ENCODE results near the gene TBC1D16. TPM values are rescaled to one million over a fixed set of nuclear protein-coding genes. Genes with fewer than 3 reads are reported as not detected.

TBC1D16 gene
- total RNA-seq, 1 experiment from 2014 or later: 1,023 TPM

DNA sequence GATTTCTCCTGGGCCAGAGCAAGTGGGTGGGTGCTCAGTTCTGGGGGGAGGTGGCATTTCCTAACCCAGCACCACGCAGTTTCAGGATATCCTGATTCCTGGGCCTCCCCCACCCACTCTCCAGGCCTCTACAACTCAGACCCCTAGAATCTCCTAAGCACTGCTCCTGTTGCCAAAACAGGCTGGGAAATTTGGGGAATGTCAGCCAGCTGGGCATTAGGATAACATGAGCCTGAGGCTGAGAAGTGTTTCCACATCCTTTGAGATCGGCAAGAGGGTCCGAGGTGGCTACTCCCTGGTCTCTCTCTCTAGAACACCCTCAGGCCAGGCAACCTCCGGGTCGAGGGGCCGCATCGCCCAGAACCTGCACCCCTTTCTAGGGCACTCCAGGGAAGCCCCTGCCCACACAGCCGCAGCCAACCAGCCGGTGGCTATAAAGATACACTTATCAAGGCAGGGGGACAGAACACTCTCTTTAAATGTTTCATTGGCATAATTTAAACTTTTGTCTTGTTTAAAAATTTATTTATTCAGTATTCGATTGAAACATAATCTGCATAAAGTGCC, 23.6 kb downstream of the TBC1D16 start:
- in situ Hi-C loops (cut with HindIII; ENCODE audit: low pct_unique_long_range_greater_than_20kb, low sequenced_read_pairs): no loop called here
- DNase-seq (ENCODE audit: low read depth, low spot score): no peak

DNA sequence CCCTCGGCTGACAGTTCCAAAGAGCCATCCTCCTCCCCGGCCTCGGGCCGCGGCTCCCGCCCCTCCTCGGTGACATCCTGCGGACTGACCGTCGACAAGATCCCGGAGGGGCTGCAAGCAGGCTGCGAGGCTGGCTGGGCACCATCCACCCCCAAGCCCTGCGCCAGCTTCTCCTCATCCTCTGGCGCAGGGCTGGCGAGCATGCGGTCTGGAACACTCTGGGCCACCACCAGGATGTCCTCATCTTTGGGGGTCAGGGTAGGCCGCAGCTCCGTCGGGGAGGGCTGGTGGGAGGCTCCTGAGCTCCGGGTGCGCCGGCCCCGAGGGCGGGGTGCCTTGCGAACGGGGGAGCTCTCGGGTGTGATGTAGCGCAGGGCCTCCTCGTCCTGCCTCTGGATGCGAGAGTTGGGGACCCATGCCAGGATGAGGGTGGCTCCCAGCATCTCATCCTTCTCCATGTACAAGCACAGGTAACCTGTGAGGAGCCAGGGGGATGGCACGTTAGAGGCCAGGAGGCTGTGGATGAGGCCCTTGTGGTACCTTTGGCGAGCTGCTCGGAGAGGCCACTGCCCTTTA, 25.3 kb downstream of the TBC1D16 start:
- no peak for DNase-seq (ENCODE audit: low read depth, low spot score)
- in situ Hi-C loops (cut with HindIII; ENCODE audit: low pct_unique_long_range_greater_than_20kb, low sequenced_read_pairs): no loop called here

DNA sequence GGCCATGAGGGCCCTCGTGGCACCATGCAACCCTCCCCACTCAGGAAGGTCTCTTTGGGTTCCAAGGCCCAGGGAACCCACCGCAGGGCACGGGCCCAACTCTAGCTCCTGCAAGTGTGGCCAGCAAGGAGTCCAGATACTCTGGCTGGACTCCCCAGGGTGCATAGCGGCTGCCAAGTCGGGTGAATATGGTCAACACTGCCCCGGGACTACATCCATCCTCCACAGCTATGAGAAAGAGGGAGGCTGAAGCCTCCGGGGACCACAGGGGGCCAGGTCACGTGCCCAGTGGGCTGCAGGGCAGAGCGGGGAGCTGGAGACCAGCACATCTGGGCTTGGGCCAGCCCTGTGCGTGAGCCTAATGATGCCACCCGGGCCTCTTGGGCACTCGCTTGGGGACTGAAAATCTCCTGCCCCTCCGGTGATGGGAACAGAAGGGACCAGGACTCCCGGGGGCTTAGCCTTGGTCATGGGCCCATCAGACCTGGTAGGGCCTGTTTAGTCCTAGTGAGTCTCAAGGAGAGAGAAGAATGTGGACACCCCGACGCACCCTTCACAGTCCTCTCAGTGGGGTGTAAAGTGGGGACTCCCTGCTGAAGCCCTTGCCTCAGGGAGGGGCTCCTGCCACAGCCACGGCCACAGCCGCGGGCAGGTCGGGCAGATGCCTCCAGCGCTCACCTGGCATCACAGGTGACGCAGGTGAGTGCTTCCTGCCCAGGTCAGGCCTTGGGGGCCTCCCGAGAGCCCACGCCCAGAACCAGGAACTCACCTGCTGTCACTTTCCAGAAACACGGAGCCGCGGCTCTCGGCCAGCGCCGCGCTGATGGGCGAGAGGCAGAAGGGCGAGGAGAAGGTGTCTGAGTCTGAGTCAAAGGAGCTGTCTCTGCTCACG, 26.0 kb downstream of the TBC1D16 start:
- in situ Hi-C loops (cut with HindIII; ENCODE audit: low pct_unique_long_range_greater_than_20kb, low sequenced_read_pairs): no loop called here
- no peak for DNase-seq (ENCODE audit: low read depth, low spot score)

DNA sequence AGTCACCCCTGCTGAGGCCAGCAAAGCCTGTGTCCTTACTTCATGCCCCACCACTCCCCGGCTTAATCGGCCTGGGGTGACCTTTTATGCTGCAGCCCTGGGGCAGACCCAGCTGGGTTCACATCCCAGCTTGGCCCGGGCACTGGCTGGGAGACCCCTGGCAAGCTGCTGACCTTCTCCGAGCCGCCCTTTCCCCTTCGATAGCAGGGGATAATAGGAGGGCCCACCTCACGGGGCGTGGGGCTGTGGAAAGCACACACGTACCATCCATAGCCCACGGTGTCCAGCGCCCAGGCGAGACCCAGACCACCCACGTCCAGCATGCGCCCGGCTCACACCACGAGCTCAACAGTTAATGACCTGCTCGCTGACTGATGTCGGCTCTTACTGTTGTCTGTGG, 26.8 kb downstream of the TBC1D16 start:
- no peak for DNase-seq (ENCODE audit: low read depth, low spot score)
- in situ Hi-C loops (cut with HindIII; ENCODE audit: low pct_unique_long_range_greater_than_20kb, low sequenced_read_pairs): no loop called here

DNA sequence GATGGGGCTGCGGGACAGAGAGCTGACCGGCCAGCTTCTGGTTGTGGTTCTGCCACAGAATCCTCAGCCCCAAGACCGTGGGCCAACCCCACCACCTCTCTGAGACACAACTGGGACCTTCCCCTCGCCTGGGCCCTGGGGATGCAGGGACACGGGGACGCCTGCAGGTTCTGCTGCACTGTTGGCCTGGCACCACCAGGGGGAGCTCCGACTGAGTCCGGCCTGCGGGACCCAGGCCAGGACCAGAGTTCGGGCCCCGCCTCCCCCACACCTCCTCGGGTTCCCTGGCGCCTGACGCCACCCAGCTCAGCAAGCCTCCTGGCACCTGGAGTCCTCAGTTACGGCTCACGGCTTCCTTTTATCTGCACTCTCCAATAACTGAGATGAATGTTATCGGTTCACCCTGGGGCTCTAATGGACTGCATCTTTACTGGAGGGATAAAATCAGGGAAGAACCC, 27.3 kb downstream of the TBC1D16 start:
- in situ Hi-C loops (cut with HindIII; ENCODE audit: low pct_unique_long_range_greater_than_20kb, low sequenced_read_pairs): no loop called here
- DNase-seq (ENCODE audit: low read depth, low spot score): peak; percentile 84

DNA sequence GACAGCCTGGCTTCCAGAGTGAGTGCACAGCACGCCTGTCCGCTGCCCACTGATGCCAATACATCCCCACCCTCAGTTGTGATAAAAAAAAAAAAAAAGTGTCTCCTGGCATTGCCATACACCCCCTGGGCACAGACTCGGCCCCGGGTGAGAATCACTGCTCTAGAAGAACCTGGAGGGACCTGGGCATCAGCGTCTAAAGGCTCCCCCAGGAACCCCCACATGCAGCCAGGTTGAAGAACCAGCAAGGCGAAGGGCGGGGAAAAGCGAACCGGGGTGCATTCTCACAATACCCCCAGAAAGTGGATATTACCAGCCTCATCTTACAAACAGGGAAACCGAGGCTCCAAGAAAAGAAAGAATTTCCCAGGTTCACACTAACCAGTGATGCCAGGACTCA, 27.7 kb downstream of the TBC1D16 start:
- DNase-seq (ENCODE audit: low read depth, low spot score): no peak
- in situ Hi-C loops (cut with HindIII; ENCODE audit: low pct_unique_long_range_greater_than_20kb, low sequenced_read_pairs): no loop called here

DNA sequence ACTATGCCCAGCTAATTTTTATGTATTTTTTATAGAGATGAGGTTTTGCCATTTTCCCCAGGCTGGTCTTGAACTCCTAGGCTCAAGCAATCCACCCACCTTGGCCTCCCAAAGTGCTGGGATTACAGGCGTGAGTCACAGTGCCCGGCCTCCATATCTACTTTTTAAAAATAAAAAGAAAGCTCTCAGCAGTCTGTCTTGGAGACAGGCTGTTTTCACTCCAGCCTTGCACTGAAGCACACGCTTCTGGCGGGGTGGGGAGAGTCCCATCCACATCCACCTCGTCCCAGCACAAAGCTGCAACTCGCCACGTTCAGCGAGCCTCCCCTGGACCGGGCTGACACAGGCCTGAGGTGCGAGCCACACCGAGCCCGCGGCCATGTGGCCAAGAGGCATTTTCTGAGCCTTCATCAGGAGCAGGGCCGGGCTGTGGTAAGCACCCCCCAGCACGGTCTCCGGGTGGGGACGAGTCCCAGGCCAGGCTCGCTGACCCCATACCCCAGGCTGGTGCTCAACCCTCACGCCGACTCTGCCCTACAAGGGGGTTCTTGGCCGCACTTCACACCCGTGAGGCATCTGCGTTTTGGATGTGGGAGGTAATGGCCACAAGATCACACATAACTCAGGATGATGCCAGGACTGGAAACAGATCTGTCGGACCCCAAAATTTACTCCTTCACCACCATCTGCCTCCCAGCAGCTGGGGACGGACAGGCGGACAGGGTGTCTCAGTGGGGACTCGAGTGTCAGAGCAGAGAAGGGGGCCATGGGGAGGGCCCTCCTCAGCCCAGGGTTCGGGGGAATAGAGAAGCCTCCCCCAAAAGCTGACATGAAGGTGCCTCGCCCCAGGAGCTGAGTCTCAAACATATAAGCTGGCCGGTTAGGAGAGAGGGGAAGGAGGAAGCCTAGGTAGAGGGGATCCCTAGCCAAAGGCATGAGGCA, 28.6 kb downstream of the TBC1D16 start:
- in situ Hi-C loops (cut with HindIII; ENCODE audit: low pct_unique_long_range_greater_than_20kb, low sequenced_read_pairs): no loop called here
- DNase-seq (ENCODE audit: low read depth, low spot score): no peak

DNA sequence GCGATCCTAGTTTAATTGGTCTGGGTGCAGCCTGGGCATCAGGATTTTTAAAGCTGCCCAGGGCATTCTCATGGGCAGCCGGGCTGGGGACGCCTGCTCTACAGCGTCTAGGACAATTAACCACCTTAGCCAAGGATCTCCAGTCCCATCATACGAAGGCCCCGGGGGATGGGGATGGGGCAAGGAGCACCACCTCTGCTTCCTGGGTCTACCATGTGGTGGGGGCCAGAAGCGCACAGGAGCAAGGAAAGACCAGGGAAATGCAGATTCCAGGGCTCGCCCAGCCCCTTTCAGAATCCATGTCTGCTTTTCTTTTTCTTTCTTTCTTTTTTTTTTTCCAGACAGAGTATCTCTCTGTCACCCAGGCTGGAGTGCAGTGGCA, 29.3 kb downstream of the TBC1D16 start:
- in situ Hi-C loops (cut with HindIII; ENCODE audit: low pct_unique_long_range_greater_than_20kb, low sequenced_read_pairs): no loop called here
- DNase-seq (ENCODE audit: low read depth, low spot score): no peak

DNA sequence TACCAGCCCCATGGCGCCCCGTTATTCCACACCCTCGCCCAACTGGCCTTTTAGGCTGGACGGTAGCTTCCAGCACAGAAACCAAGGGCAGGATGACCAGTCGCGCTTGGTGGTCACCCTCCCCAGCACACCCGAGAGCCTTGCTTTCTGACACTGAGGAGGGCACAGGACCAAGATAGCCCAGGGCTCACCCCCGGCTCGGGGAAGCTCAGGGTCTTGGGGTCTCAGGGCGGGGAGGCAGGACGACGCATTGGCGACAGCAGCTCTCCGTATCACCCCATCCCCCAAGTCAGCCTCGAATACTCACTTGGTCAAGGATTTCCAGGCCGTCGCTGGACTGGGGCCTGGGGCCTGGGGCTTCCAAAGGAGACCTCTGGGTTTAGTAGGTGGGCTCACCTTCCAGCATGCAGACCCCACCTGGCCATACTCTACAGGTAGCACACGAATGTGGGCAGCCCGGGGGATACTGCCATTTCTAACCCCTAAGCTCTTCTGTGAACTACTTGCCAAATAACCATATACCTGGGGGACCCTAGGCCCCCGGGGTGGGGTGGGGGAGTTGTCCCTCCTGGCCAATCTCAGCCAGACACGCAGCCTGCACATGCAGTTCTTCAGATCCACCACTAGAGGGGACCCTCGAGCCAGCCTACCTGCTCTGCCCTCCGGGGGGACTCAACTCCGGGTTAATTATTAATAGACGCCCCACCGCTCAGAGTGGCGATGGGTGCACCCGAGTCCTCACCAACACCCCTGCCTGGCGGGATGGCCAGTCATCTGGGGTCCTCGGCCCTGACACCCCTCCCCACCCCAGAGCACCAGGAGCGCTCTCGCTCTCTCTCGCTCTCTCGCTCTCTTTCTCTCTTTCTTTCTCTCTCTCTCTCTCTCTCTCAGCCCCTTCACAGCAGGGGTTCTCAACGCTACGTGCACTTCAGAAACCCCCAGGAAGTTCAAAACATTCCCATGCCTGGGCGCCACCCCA, 30.0 kb downstream of the TBC1D16 start:
- in situ Hi-C loops (cut with HindIII; ENCODE audit: low pct_unique_long_range_greater_than_20kb, low sequenced_read_pairs): no loop called here
- peak; percentile 78 for DNase-seq (ENCODE audit: low read depth, low spot score)

DNA sequence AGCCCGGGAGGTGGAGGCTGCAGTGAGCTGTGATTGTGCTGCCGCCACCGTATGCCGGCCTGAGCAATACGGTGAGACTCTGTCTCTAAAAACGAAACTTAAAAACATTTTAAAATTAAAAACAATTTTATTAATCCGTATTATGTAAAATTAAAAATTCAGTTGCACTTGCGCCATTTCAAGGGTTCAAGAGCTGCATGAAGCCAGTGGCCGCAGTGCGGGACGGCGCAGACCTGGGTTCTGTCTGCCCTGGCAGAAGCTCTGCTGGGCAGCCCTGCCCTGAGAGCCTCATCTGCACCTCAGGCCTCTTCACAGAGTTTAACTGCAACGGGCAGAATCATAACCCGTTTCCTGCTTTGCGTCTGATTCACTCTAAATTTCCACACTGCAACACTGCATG, 31.7 kb downstream of the TBC1D16 start:
- in situ Hi-C loops (cut with HindIII; ENCODE audit: low pct_unique_long_range_greater_than_20kb, low sequenced_read_pairs): no loop called here
- no peak for DNase-seq (ENCODE audit: low read depth, low spot score)

DNA sequence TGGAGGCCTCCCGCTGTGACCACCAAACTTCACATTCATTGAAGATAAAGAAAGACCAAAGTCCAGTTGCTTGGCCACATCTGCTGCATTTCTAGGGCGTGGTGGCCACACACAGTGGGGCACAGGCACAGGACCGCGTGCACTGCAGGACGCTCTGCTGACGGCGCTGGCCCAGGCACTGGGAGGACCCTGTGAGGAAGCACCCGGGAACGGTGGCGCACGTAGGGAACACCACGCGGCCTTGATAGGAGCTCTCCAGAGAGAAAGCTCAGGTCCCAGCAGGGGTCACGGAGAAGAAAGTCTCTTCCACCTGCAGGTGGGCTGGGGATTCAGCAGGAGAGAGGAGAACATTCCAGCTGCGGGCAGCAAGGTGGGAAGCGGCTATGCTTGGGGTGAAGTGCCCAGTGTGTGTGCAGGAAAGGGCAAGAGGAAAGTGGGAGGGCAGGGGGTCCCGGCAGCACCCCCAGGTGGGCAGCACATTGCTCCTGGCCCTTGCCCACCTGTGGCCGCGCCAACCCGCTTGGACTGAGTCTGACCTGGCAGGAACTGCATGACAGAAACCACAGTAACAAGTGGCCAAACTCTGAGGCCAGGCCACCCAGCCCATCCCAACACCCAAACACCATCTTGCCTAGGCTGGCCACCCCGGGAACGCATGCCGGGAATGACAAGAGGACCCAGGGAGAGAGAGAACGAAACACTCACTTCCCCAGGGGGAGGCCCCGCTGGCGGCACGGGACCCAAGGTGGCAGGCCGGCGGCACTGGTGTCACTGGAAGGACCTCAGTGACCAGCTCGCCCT, 32.8 kb downstream of the TBC1D16 start:
- DNase-seq (ENCODE audit: low read depth, low spot score): no peak
- in situ Hi-C loops (cut with HindIII; ENCODE audit: low pct_unique_long_range_greater_than_20kb, low sequenced_read_pairs): no loop called here

DNA sequence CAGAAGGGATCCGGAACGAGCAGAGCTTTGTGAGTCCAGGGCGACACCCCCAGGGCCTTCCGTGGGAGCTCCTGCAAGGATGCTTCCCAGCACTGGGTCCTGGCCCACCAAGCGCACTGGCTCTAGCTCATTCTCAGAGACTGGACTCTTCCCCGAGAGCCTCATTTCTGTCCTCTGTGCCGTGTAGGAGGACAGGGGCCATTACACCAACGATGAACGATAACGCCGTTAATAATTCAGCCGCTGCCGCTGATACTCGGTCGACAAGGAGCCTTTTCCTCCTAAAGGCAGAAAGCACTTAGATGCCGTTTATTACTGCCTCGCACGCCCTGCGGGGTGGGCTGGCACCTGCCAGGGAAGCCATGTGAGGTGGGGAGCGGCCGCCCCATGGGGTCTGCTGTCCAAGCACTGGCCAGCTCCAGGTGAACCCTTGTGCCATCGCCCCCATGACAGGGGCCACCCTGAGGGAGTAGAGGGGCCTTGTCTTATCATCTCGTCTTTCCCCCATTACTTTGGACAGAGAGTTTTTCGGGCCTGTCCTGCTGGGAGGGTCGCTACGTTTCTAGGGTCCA, 33.5 kb downstream of the TBC1D16 start:
- DNase-seq (ENCODE audit: low read depth, low spot score): no peak
- in situ Hi-C loops (cut with HindIII; ENCODE audit: low pct_unique_long_range_greater_than_20kb, low sequenced_read_pairs): no loop called here

DNA sequence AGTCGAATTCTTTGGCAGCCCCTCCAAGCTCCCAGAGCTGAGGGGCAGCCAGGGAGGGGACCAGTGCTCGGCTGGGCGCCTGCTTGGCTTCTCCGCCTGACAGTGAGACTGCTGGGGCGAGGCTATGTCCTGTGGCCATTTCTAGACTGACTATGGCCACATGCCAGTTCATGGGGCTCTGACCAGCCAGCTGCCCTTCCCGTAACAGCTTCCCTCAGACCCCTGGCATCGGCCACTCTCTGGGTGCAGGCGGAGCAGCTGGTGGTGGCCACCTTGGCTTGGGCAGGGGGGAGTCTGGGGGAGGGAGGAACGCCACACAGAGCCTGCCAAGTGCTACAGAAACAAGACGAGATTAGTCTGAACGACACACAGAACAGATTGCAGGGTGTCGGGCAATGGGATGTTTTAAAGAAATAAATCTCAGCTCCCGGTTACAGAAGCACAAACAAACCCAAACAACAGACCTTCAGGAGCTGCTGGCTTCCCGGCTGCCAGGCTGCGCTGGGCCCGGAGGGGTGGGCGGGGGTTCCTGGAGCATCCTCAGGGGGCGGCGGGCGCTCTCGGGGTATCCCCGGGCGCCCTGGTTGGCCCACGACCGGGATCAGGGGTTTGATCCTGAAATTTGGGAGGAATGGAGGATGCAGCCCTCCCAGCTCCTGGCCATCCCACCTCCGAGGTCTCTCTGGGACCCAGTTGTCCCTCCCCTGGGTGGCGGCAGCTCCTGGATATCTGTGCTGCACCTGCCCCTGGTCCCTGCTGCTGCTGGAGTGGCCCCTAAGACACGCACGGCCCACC, 34.5 kb downstream of the TBC1D16 start:
- DNase-seq (ENCODE audit: low read depth, low spot score): no peak
- in situ Hi-C loops (cut with HindIII; ENCODE audit: low pct_unique_long_range_greater_than_20kb, low sequenced_read_pairs): no loop called here

DNA sequence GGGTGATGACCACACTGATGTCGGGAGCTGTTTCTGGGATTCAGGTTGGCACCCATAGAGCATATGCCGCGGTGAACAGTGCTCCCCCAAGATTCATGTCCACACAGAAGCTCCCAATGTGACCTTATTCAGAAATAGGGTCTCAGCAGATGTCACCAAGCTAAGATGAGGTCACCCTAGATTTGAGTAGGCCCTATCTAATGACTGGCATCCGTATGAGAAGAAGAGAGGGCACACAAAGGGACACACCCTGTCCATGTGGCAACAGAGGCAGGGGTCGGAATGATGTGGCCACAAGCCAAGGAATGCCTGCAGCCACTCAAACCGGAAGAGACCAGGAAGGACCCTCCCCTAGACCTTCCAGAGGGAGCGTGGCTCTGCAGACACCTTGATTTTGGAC, 35.5 kb downstream of the TBC1D16 start:
- in situ Hi-C loops (cut with HindIII; ENCODE audit: low pct_unique_long_range_greater_than_20kb, low sequenced_read_pairs): no loop called here
- DNase-seq (ENCODE audit: low read depth, low spot score): no peak

DNA sequence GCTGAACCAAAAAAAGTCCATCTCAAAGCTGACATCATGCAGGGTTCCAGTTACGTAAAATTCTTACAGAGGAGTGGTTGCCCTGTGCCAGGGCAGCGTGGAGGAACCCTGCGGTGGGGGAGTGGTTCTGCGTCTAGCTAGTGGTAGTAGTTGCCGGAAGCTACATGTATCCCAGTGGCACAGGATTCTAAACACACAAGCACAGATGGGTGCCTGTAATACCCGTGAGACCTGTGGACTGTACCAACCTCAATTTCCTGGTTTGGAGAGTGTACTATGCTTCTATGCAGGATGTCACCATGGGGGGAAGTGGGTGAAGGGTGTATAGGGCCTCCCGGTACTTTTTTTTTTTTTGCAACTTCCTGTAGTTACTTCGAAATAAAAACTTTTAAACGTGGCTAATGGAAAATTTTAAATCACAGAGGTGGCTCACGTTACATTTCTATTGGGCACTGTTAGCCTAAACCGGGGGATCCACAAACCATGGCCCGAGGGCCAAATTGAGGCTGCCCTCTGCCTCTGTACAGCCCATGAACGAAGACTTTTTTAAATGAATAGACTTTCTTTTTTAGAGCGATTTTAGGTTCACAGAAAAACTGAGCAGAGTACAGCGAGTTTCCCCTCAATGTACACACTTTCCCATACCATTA, 38.5 kb downstream of the TBC1D16 start:
- in situ Hi-C loops (cut with HindIII; ENCODE audit: low pct_unique_long_range_greater_than_20kb, low sequenced_read_pairs): loop anchor here (25.0 kb wide), 1 partner anchor 210 kb away; the partner anchor contains the start of genes CBX2 and CBX8
- no peak for DNase-seq (ENCODE audit: low read depth, low spot score)

All from SK-MEL-5 (cell line).